Heart right ventricle (tissue), 16 donors: Measurements from ENCODE around the gene PLA2G4A. TPM values are rescaled to one million over a fixed set of nuclear protein-coding genes. Genes with fewer than 3 reads are reported as not detected.
A peak's percentile ranks its signal among the peaks of the same experiment; 100 is the strongest.

Experiments
- ATAC-seq, 8 donors: fragments of 200-7000 bp; cut with Tn5 transposase; one replicate each; pipeline ENCODE4 v1.9.1; 2020; ENCODE audit warnings: mild to moderate bottlenecking in 8 of 8, moderate library complexity in 8 of 8, moderate number of reproducible peaks in 1 of 8
- DNase-seq, 2 donors: peaks; one replicate each; pipeline ENCODE4 v3.0.0-alpha.2; 2020
- H3K27ac ChIP-seq, 10 donors: fragments of 200-600 bp; sonication (generic) in 2 of 10; one replicate each; pipeline versions ENCODE4 v1.5.0 to v1.8.0; 2020 to 2022; ENCODE audit warnings: mild to moderate bottlenecking in 3 of 10
- H3K27me3 ChIP-seq, 7 donors: fragments of 200-600 bp; one replicate each; pipeline ENCODE4 v1.8.0; 2021 to 2022; ENCODE audit warnings: mild to moderate bottlenecking in 2 of 7
- H3K36me3 ChIP-seq, 9 donors: fragments of 200-600 bp; sonication (generic) in 1 of 9; one replicate each; pipeline versions ENCODE4 v1.5.0 to v1.8.0; 2020 to 2022; ENCODE audit warnings: mild to moderate bottlenecking in 2 of 9
- H3K4me1 ChIP-seq, 9 donors: fragments of 200-600 bp; sonication (generic) in 1 of 9; one replicate each; pipeline versions ENCODE4 v1.5.0 to v1.8.0; 2020 to 2022; ENCODE audit warnings: mild to moderate bottlenecking in 4 of 9
- H3K4me3 ChIP-seq, 10 donors: fragments of 200-600 bp; sonication (generic) in 2 of 10; one replicate each; pipeline versions ENCODE4 v1.5.0 to v1.8.0; 2020 to 2022; ENCODE audit warnings: mild to moderate bottlenecking in 7 of 10, moderate library complexity in 2 of 10
- H3K9me3 ChIP-seq, 11 donors: fragments of 200-600 bp in 10 of 11; sonication (generic) in 2 of 11; one replicate each; pipeline versions ENCODE4 v1.5.0 to v1.8.0; 2013 to 2022; ENCODE audit warnings: mild to moderate bottlenecking in 2 of 11, control low read depth in 1 of 11, moderate library complexity in 1 of 11
- CTCF ChIP-seq, 9 donors: fragments of 200-600 bp; sonication (generic) in 2 of 9; IDR thresholded peaks; one replicate each; pipeline versions ENCODE4 v1.5.0 to v1.8.0; 2021 to 2022; ENCODE audit warnings: antibody characterized with exemption in 9 of 9, mild to moderate bottlenecking in 5 of 9, moderate library complexity in 1 of 9
- WGBS, 2 donors: extraction: QIAGEN DNeasy Blood & Tissue Kit; methylation state at CpG; one replicate each; pipeline ENCODE4 v1.1.7; 2013; ENCODE audit warnings: inconsistent platforms in 1 of 2; 5-methylcytosine and 5-hydroxymethylcytosine counted together
- intact Hi-C, 10 donors: fragments of 100-400 bp; cut with DNase I; formaldehyde crosslinking; loops; one replicate each; pipeline versions ENCODE4 v1.11.1 to v1.14.2; 2022
- polyA plus RNA-seq, 2 donors: library from polyadenylated mRNA; stranded (reverse); fragments of 200-250 nt; gene quantifications; one replicate each; pipeline ENCODE4 v1.2.3, GENCODE V29; 2013
- total RNA-seq, 10 donors: library from RNA; stranded (reverse); fragmentation: NEBNext Ultra II Directional in 3 of 10; extraction: Animal tissue kit (Norgen Biotek cat#: 25700) in 3 of 10; gene quantifications; one replicate each; pipeline versions ENCODE4 v1.2.1 to v1.2.4, GENCODE V29; 2021 to 2023
- donor health status: Arrhythmogenic right ventricular cardiomyopathy.
- donor health status: ischemic (EF 13 %, LVEDD 7.1; RV severe dilation, severe dysfunction).
- donor health status: healthy with polysubstance abuse.
- donor health status: DM: no; HTN: yes; CAD: no.
- donor health status: DM: no; HTN: no; CAD: no.
- donor health status: ischemic (EF 25% LVEDD 6.9; RV normal size, moderate dysfunction).
- donor health status: ischemic (EF 25% LVEDD 5.7; RV mildly dilated, moderate dysfunction).
- donor health status: healthy.
- donor health status: DM: yes; HTN: yes; CAD: no.
- donor health status: Ischemic cardiomyopathy.
- donor health status: ischemic (EF 35%, LVEDD 5.7; RV mildly dilated, moderate dysfunction).
- donor health status: nonischemic (EF 11% LVEDD 7.7; RV severe dilation, severe dysfunction).
- donor health status: DM: yes; HTN: yes; CAD: no.
- donor health status: PGD.
- donor health status: ischemic (EF 29% LVEDD 5.4; RV normal size, mild dysfunction).
- donor health status: nonischemic (EF 23%, LVEDD 6.1; RV moderate dilation, normal function).

The PLA2G4A gene
- total and polyA plus RNA-seq, 12 donors: 0.85 to 2.7 (median 1.9) TPM

DNA sequence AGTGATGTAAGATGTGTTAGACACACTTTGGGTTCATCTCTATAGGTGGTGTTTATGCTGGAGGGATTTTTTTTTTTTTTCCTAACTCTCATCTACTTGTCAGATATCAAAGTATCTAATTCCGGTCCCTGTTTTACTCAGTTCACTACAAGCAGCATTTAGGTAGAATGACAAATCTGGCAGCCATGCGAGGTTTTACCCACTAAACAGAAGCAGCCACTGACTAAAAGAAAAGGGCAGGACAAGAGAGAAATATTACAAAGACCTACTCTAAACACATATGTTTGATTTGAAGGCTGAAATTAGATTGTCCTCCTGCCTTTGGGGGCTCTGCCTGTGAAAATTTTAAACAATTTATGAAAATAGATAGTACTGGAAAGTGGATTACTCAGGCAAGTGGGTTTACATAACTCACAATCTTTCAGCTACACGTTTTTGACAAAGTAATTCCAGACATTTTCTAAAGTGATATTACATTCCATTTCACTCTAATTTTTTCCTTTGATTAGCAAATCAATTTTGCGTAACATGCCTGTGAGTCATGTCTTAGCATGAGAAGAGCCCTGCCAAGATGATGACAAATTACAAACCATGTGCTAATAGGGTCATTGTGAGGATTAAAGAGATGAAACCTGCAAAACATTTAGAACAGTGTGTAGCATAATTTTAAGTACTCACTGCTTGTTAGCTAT lies 172.6 kb downstream of the PLA2G4A start:
- no peak for DNase-seq
- no peak for TF ChIP-seq CTCF (IDR thresholded peaks at IDR 0.05)
- no peak overlapping the region for H3K27ac ChIP-seq
- no peaks in the 10 kb centered on the region for H3K36me3 ChIP-seq
- no peaks in the 10 kb centered on the region for H3K27me3 ChIP-seq
- H3K4me3 ChIP-seq: no peak overlapping the region
- H3K4me1 ChIP-seq: peaks cover 0 to 4% (median 0%) of the 10 kb centered on the region in 9 donors
- 67 to 69% methylated on average over 4 of the region's 4 CpGs for WGBS, 2 donors
- peak in 1 of 8 donors; percentile 33 for ATAC-seq
- intact Hi-C loops: no loop called here
- peaks cover 0 to 3% (median 0%) of the 10 kb centered on the region in 11 donors for H3K9me3 ChIP-seq

GRCh38 chr1:187003353-187003752 lies 174.6 kb downstream of the PLA2G4A start:
- no peak for TF ChIP-seq CTCF (IDR thresholded peaks at IDR 0.05)
- peaks cover 0 to 4% (median 0%) of the 10 kb centered on the region in 9 donors for H3K4me1 ChIP-seq
- DNase-seq (no peak), ATAC-seq (no peak)
- 88 to 91% methylated on average over 8 of the region's 8 CpGs for WGBS, 2 donors
- intact Hi-C loops: no loop called here
- H3K4me3 ChIP-seq: no peak overlapping the region
- no peak overlapping the region for H3K27ac ChIP-seq
- no peaks in the 10 kb centered on the region for H3K27me3 ChIP-seq
- peaks cover 0 to 23% (median 4%) of the 10 kb centered on the region in 11 donors for H3K9me3 ChIP-seq
- H3K36me3 ChIP-seq: no peaks in the 10 kb centered on the region

DNA sequence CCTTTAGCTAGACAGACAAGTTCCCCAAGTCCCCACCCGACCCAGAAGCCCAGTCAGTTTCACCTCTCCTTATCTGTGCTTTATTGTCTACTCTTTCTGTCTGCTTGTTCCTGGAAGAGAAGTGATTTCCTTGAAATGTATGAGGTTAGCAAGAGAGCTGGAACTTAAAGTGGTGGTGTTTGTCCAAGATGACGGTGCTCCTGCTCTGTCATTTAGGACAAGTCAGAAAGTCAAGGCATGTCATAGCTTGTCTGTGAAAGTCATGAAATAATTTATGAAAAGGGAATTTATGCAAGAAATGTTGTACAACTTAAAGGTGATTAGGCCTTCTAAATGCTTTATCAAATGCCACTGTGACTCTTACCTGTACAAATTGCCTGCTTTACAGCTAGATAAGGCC lies 178.1 kb downstream of the PLA2G4A start:
- ATAC-seq (no peak), DNase-seq (no peak)
- no peak overlapping the region for H3K27ac ChIP-seq
- no peaks in the 10 kb centered on the region for H3K36me3 ChIP-seq
- no peaks in the 10 kb centered on the region for H3K4me1 ChIP-seq
- intact Hi-C loops: no loop called here
- WGBS, 2 donors: 70 to 72% methylated on average over 2 of the region's 2 CpGs
- no peaks in the 10 kb centered on the region for H3K27me3 ChIP-seq
- H3K9me3 ChIP-seq: peaks cover 0 to 28% (median 5%) of the 10 kb centered on the region in 11 donors
- no peak overlapping the region for H3K4me3 ChIP-seq
- TF ChIP-seq CTCF (IDR thresholded peaks at IDR 0.05): no peak

DNA sequence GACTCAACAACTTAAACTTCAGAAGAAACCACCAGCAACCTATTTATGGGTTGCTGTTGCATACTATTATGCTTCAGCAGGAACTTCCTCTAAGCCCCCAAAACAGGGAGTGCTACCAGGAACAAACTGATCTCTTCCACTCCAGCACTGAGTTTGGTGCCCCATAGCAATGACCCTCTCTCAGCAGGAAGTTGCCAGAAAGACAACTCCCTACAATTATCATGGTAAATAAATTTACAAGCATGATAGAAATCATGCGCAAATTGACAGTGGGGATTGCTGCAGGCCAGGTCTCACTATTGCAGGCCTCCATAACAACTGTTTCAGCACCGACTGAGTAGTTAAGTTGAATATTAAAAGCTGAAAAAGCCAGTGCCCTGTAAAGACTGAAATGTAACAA lies 180.6 kb downstream of the PLA2G4A start:
- H3K9me3 ChIP-seq: peaks cover 0 to 28% (median 5%) of the 10 kb centered on the region in 11 donors
- ATAC-seq: no peak
- H3K4me3 ChIP-seq: no peak overlapping the region
- H3K4me1 ChIP-seq: no peaks in the 10 kb centered on the region
- H3K27ac ChIP-seq: no peak overlapping the region
- WGBS, 2 donors: 74 to 81% methylated on average over 2 of the region's 2 CpGs
- DNase-seq: no peak
- no peaks in the 10 kb centered on the region for H3K36me3 ChIP-seq
- H3K27me3 ChIP-seq: no peaks in the 10 kb centered on the region
- intact Hi-C loops: no loop called here
- TF ChIP-seq CTCF (IDR thresholded peaks at IDR 0.05): no peak
